H1 (cell line): ENCODE measurements around the gene NFKBIZ. TPM values are rescaled to one million over a fixed set of nuclear protein-coding genes. Genes with fewer than 3 reads are reported as not detected.

ENCODE experiments used
- CTCF ChIA-PET: fragments of 300-600 bp; sonication (Branson Sonifier 250); formaldehyde crosslinking; loops from one replicate; lab custom pipeline; 2021; ENCODE audit not compliant: partially characterized antibody; lab: Charles Lee
- POLR2A ChIA-PET: fragments of 300-600 bp; sonication (Branson Sonifier 250); formaldehyde crosslinking; loops from one replicate; lab custom pipeline; 2021; ENCODE audit warnings: inconsistent platforms; ENCODE audit not compliant: partially characterized antibody; lab: Charles Lee
- DNase-seq, 2 experiments: peaks; one replicate each; pipeline versions ENCODE4 v3.0.0 to v3.0.0-alpha.2; 2010 to 2022; ENCODE audit warnings: low spot score in 2 of 2, low read depth in 1 of 2, mixed read lengths in 1 of 2
- FAIRE-seq: peaks from 2 replicates; lab custom pipeline; 2011; peaks lifted over from hg19 to GRCh38; lab: Jason Lieb, UNC
- H2AFZ ChIP-seq: 2 replicates; pipeline ENCODE4 v1.8.1; 2012; ENCODE audit warnings: low read length, inconsistent platforms
- H2AK5ac ChIP-seq: 2 replicates; pipeline ENCODE4 v1.6.1; 2013; ENCODE audit warnings: low read depth, low read length
- H2BK120ac ChIP-seq: replicated peaks from 2 replicates; pipeline ENCODE3; 2013; ENCODE audit warnings: low read depth, low read length, inconsistent platforms
- H2BK12ac ChIP-seq: 2 replicates; pipeline ENCODE4 v1.6.1; 2013; ENCODE audit warnings: low read depth, low read length
- H2BK15ac ChIP-seq: 2 replicates; pipeline ENCODE4 v1.6.1; 2013; ENCODE audit warnings: low read length
- H2BK20ac ChIP-seq: 2 replicates; pipeline ENCODE4 v1.6.1; 2013; ENCODE audit warnings: low read length
- H2BK5ac ChIP-seq: 2 replicates; pipeline ENCODE4 v1.6.1; 2013; ENCODE audit warnings: low read depth, low read length
- H3K14ac ChIP-seq: 2 replicates; pipeline ENCODE4 v1.6.1; 2013; ENCODE audit warnings: inconsistent platforms; ENCODE audit not compliant: insufficient read length
- H3K18ac ChIP-seq: 2 replicates; pipeline ENCODE4 v1.6.1; 2013; ENCODE audit warnings: low read length; ENCODE audit errors: extremely low read depth
- H3K23ac ChIP-seq: 2 replicates; pipeline ENCODE4 v1.6.1; 2013; ENCODE audit warnings: inconsistent platforms; ENCODE audit not compliant: insufficient read length
- H3K23me2 ChIP-seq: 2 replicates; pipeline ENCODE4 v1.6.1; 2013; ENCODE audit warnings: low read depth, low read length
- H3K27ac ChIP-seq: 2 replicates; pipeline ENCODE4 v1.6.1; 2011; ENCODE audit warnings: low read depth, low read length, inconsistent platforms
- H3K27me3 ChIP-seq, 4 experiments: replicated peaks in 1 of 4; 1 replicate in 1 of 4; 2 replicates in 3 of 4; pipeline versions ENCODE4 v1.6.1 to v1.8.1; 2011 to 2013; ENCODE audit warnings: low read length in 3 of 4, mild to moderate bottlenecking in 3 of 4, inconsistent platforms in 2 of 4, mixed read lengths in 2 of 4, moderate library complexity in 1 of 4; ENCODE audit not compliant: control insufficient read depth in 3 of 4, insufficient read depth in 3 of 4; ENCODE audit errors: extremely low read depth in 1 of 4
- H3K36me3 ChIP-seq, 4 experiments: 2 replicates each; pipeline versions ENCODE4 v1.6.1 to v1.8.1; 2011 to 2013; ENCODE audit warnings: mild to moderate bottlenecking in 4 of 4, low read length in 3 of 4, moderate library complexity in 2 of 4, control low read depth in 1 of 4, inconsistent platforms in 1 of 4; ENCODE audit not compliant: insufficient read depth in 4 of 4, control insufficient read depth in 2 of 4
- H3K4ac ChIP-seq: replicated peaks from 2 replicates; pipeline ENCODE3; 2013; ENCODE audit warnings: low read length, low read depth, mixed read lengths, inconsistent platforms; ENCODE audit not compliant: insufficient read length
- H3K4me1 ChIP-seq, 4 experiments: replicated peaks in 1 of 4; 1 replicate in 1 of 4; 2 replicates in 3 of 4; pipeline versions ENCODE4 v1.6.1 to v1.8.1; 2011 to 2013; ENCODE audit warnings: low read length in 3 of 4, inconsistent platforms in 2 of 4, mixed read lengths in 1 of 4; ENCODE audit not compliant: insufficient read depth in 4 of 4, control insufficient read depth in 3 of 4
- H3K4me2 ChIP-seq, 2 experiments: 2 replicates each; pipeline versions ENCODE4 v1.6.1 to v1.8.1; 2011 to 2013; ENCODE audit warnings: low read depth in 2 of 2, low read length in 2 of 2, control low read depth in 1 of 2, inconsistent platforms in 1 of 2, mild to moderate bottlenecking in 1 of 2; ENCODE audit not compliant: insufficient read depth in 1 of 2
- H3K4me3 ChIP-seq, 4 experiments: fragments of 200-600, 300-600 bp in 1 of 4; sonication (generic), shearing (Covaris generic), sonication (Bioruptor Twin) in 1 of 4; 2 replicates each; pipeline versions ENCODE4 v1.5.1 to v1.8.1; 2011 to 2016; ENCODE audit warnings: low read length in 4 of 4, low read depth in 3 of 4, control low read depth in 2 of 4, inconsistent platforms in 2 of 4, mild to moderate bottlenecking in 2 of 4, mixed read lengths in 1 of 4, moderate library complexity in 1 of 4; ENCODE audit not compliant: insufficient read depth in 2 of 4; ENCODE audit errors: extremely low read depth in 1 of 4
- H3K56ac ChIP-seq: replicated peaks from 2 replicates; pipeline ENCODE3; 2013; ENCODE audit warnings: low read depth, mild to moderate bottlenecking, mixed read lengths, low read length, inconsistent platforms; ENCODE audit not compliant: insufficient read length
- H3K79me1 ChIP-seq: 2 replicates; pipeline ENCODE4 v1.6.1; 2013; ENCODE audit warnings: low read depth, low read length, control low read depth
- H3K79me2 ChIP-seq, 2 experiments: 2 replicates each; pipeline versions ENCODE4 v1.6.1 to v1.8.1; 2012 to 2013; ENCODE audit warnings: low read length in 2 of 2, mild to moderate bottlenecking in 2 of 2, inconsistent platforms in 1 of 2; ENCODE audit not compliant: insufficient read depth in 2 of 2, control insufficient read depth in 1 of 2
- H3K9ac ChIP-seq, 4 experiments: replicated peaks in 1 of 4; 1 replicate in 1 of 4; 2 replicates in 3 of 4; pipeline versions ENCODE4 v1.6.1 to v1.8.1; 2011 to 2013; ENCODE audit warnings: low read depth in 3 of 4, low read length in 3 of 4, control low read depth in 2 of 4, mild to moderate bottlenecking in 2 of 4, moderate library complexity in 2 of 4, inconsistent platforms in 1 of 4; ENCODE audit errors: extremely low read depth in 1 of 4
- H3K9me3 ChIP-seq, 2 experiments: 2 replicates each; pipeline versions ENCODE4 v1.6.1 to v1.8.1; 2012 to 2013; ENCODE audit warnings: mild to moderate bottlenecking in 2 of 2, moderate library complexity in 2 of 2, control low read depth in 1 of 2, inconsistent platforms in 1 of 2, low read depth in 1 of 2, low read length in 1 of 2, mixed read lengths in 1 of 2; ENCODE audit not compliant: insufficient read depth in 2 of 2
- H4K20me1 ChIP-seq, 2 experiments: replicated peaks in 1 of 2; 2 replicates each; pipeline versions ENCODE3 to v1.8.1; 2011 to 2013; ENCODE audit warnings: inconsistent platforms in 2 of 2, low read length in 2 of 2, mild to moderate bottlenecking in 1 of 2; ENCODE audit not compliant: insufficient read depth in 2 of 2, control insufficient read depth in 1 of 2
- H4K5ac ChIP-seq: 2 replicates; pipeline ENCODE4 v1.6.1; 2013; ENCODE audit warnings: low read length, low read depth, mixed read lengths, inconsistent platforms; ENCODE audit not compliant: insufficient read length
- H4K8ac ChIP-seq: 2 replicates; pipeline ENCODE4 v1.8.0; 2013; ENCODE audit warnings: mild to moderate bottlenecking, moderate library complexity, low read length, inconsistent platforms; ENCODE audit not compliant: insufficient read depth; ENCODE audit errors: extremely low read depth
- H4K91ac ChIP-seq: replicated peaks from 2 replicates; pipeline ENCODE3; 2013; ENCODE audit warnings: low read length, mixed read lengths, inconsistent platforms; ENCODE audit not compliant: insufficient read length
- ASH2L ChIP-seq: fragments of 200-600, 300-600 bp; sonication (generic); IDR thresholded peaks from one replicate; pipeline ENCODE4 v1.7.1; 2017; ENCODE audit warnings: low read length
- MAX ChIP-seq: IDR thresholded peaks from 2 replicates; pipeline ENCODE4 v1.6.1; 2012; ENCODE audit warnings: inconsistent platforms
- SRF ChIP-seq: IDR thresholded peaks from 2 replicates; pipeline ENCODE4 v1.6.1; 2011; ENCODE audit warnings: mild to moderate bottlenecking, low read depth, low read length, moderate library complexity
- SUZ12 ChIP-seq: fragments of 200-600 bp; sonication (generic); IDR thresholded peaks from 2 replicates; pipeline ENCODE4 v1.6.1; 2012; ENCODE audit warnings: mild to moderate bottlenecking, inconsistent platforms, low read length, moderate library complexity, mixed read lengths
- WGBS, 2 experiments: shearing (Covaris generic) in 1 of 2; methylation state at CpG; one replicate each; pipeline versions ENCODE4 v1.1.6 to v1.1.7; 2013 to 2015; ENCODE audit warnings: low lambda C conversion rate in 2 of 2, mixed read lengths in 2 of 2, inconsistent platforms in 1 of 2, low coverage in 1 of 2, missing lambda C conversion rate in 1 of 2; ENCODE audit not compliant: insufficient replicate concordance in 2 of 2, insufficient coverage in 1 of 2, insufficient read length in 1 of 2; ENCODE audit errors: extremely low coverage in 1 of 2, missing lambda C conversion rate in 1 of 2; 5-methylcytosine and 5-hydroxymethylcytosine counted together
- long read RNA-seq, 2 experiments: library from RNA in 1 of 2; library from capped mRNA in 1 of 2; stranded (forward); transcript quantifications; one replicate each; pipeline ENCODE4 v2.0.0, GENCODE V29; 2021; ENCODE audit warnings: inconsistent platforms in 1 of 2
- polyA minus RNA-seq, 3 experiments: library from RNA; depleted of rRNA, polyadenylated mRNA; stranded (reverse); fragments of >200 nt; gene quantifications; 1 replicate in 2 of 3; 2 replicates in 1 of 3; pipeline ENCODE4 v1.2.3, GENCODE V29; 2011
- polyA plus RNA-seq, 7 experiments: library from polyadenylated mRNA; depleted of rRNA in 3 of 7; stranded (reverse) in 5 of 7; unstranded in 2 of 7; fragments of >200 nt in 5 of 7; fragments of 200-250 nt in 2 of 7; gene quantifications; 1 replicate in 5 of 7; 2 replicates in 1 of 7; 4 replicates in 1 of 7; pipeline versions ENCODE4 v1.2.1 to v1.2.3, GENCODE V29; 2011 to 2013; ENCODE audit warnings: missing spikeins in 2 of 7, mixed read lengths in 2 of 7
- total RNA-seq: library from RNA; stranded (reverse); fragmentation: NEBNext Ultra II Directional; extraction: Animal tissue kit (Norgen Biotek cat#: 25700); gene quantifications from 2 replicates; pipeline ENCODE4 v1.2.1, GENCODE V29; 2021

NFKBIZ gene, protein sequence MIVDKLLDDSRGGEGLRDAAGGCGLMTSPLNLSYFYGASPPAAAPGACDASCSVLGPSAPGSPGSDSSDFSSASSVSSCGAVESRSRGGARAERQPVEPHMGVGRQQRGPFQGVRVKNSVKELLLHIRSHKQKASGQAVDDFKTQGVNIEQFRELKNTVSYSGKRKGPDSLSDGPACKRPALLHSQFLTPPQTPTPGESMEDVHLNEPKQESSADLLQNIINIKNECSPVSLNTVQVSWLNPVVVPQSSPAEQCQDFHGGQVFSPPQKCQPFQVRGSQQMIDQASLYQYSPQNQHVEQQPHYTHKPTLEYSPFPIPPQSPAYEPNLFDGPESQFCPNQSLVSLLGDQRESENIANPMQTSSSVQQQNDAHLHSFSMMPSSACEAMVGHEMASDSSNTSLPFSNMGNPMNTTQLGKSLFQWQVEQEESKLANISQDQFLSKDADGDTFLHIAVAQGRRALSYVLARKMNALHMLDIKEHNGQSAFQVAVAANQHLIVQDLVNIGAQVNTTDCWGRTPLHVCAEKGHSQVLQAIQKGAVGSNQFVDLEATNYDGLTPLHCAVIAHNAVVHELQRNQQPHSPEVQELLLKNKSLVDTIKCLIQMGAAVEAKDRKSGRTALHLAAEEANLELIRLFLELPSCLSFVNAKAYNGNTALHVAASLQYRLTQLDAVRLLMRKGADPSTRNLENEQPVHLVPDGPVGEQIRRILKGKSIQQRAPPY
- total RNA-seq (24.5 TPM in 2 replicates), polyA plus RNA-seq (2011; rRNA removed) (7.2 and 7.6 TPM in 2 replicates), polyA minus RNA-seq (2011; rRNA and poly(A)+ RNA removed) (28.3 and 29.0 TPM in 2 replicates)
- 11.7 TPM for polyA plus RNA-seq (2011; cell fraction: cytosol; rRNA removed)
- 28.2 TPM for polyA plus RNA-seq (2011; cell fraction: nucleus; rRNA removed)
- 6.3 to 9.7 TPM (median 9.1 TPM) in 4 replicates for polyA plus RNA-seq (2012, experiment 1 of 2)
- polyA plus RNA-seq (2012, experiment 2 of 2), result 0.87 TPM
- 14.6 TPM for polyA plus RNA-seq (2013, experiment 1 of 2)
- 13.6 TPM for polyA plus RNA-seq (2013, experiment 2 of 2)
- polyA minus RNA-seq (2011; cell fraction: cytosol; rRNA and poly(A)+ RNA removed), result 11.5 TPM
- 77.8 TPM for polyA minus RNA-seq (2011; cell fraction: nucleus; rRNA and poly(A)+ RNA removed)
- long read RNA-seq, experiment 1, partial matches to known transcripts, result 8 of 12 reads
- long read RNA-seq, experiment 1, other reads (novel, unspliced or antisense), result 1 of 12 reads
- long read RNA-seq, experiment 2, result 0 reads

DNA sequence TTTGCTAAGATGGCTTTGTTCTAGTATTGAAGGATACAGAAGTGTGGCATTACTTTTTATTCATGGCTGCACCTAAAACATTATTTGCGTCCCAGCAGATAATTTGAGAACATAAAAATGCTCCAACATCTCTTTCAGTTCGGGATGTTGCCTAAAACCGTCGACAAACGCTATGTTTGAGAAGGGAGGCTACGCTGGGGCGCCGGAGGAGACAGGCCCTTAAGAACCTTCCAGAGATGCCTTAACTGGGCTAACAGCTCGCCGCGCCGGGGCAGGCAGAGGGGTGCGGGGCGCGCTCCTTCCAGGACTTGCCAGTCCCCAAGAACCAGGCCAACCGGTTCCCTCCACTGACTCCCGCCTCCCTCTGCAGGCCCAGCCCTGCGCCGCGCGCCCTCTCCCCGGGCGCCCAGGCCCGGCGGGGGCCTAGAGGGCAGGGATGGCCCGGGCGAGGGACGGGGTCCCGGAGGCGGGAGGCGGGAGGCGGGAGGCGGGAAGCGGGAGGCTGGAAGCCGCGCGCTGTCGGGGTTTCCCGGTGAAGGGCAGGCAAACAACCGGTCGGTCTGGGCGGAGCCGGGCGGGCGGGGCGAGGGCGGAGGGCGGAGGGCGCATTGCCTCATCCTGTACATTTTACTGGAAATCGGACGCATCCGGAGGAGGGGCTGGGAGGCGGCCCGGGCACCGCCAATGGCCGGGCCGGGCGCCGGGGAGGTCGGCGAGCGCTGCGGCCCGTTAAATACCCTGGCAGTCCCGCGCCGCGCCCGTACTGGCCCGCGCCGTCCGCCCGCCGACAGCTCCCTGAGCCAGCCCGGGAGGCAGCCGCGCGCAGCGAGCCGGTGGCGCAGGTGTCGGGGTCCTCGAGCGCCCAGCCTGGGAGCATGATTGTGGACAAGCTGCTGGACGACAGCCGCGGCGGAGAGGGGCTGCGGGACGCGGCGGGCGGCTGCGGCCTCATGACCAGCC lies at the start of gene NFKBIZ:
NFKBIZ (plus strand) TSS at position 761 of the 960 bp plus-strand sequence; CDS start at position 876, 115 bp downstream.
- CTCF ChIA-PET, result interaction anchor here (0.9 to 4.0 kb wide), 13 partner anchors 9 to 47 kb away, joined by 3 to 24 read pairs (median 4); no protein-coding TSS in a partner anchor
- Histone ChIP-seq H2AK5ac (no peak within 1 kb of the TSS), H3K4me2 (peak within 1 kb of the TSS; percentile 78), H3K18ac (peak within 1 kb of the TSS; percentile 68), H4K8ac (peak within 1 kb of the TSS; percentile 94), H3K23ac (no peak within 1 kb of the TSS), H3K4ac (no peak within 1 kb of the TSS), H3K14ac (no peak within 1 kb of the TSS), H4K91ac (no peak within 1 kb of the TSS), H3K79me2 (peaks cover 13 to 35% of the 10 kb centered on the region in 2 experiments; a peak in 3 of 4 replicates), H3K79me1 (no peaks in the 10 kb centered on the region), H2BK5ac (peak within 1 kb of the TSS; percentile 79; the same call in 1 of the 2 replicates), H2BK120ac (no peak within 1 kb of the TSS), H3K9me3 (no peaks in the 10 kb centered on the region), H4K5ac (peak within 1 kb of the TSS; percentile 42), H3K56ac (peak within 1 kb of the TSS; percentile 3), H2BK12ac (no peak within 1 kb of the TSS), H3K23me2 (no peaks in the 10 kb centered on the region; the same call in 1 of the 2 replicates), H3K36me3 (peaks cover 11 to 25% (median 14%) of the 10 kb centered on the region in 4 experiments), H4K20me1 (peaks cover 0 to 10% of the 10 kb centered on the region in 2 experiments), H3K27me3 (no peaks in the 10 kb centered on the region), H2BK15ac (no peak within 1 kb of the TSS), H2AFZ (no peak within 1 kb of the TSS), H3K27ac (peak within 1 kb of the TSS; percentile 89; the same call in 1 of the 2 replicates), H2BK20ac (no peak within 1 kb of the TSS), H3K4me1 (peaks cover 4 to 14% (median 9%) of the 10 kb centered on the region in 4 experiments), H3K9ac (peak within 1 kb of the TSS; percentile 69 to 98 (median 82)), H3K4me3 (peak within 1 kb of the TSS; percentile 82 to 99 (median 90))
- WGBS, 2 experiments, result 5% methylated on average over 44 of the region's 95 CpGs; no CpG with 5 or more reads in 1 of the 2 experiments
- peak; percentile 80 to 93 for DNase-seq
- POLR2A ChIA-PET, result interaction anchor here (0.7 to 3.0 kb wide), 20 partner anchors 8 to 230 kb away, joined by 3 to 25 read pairs (median 10); partner anchors contain the start of genes CEP97, NXPE3, RPL24 and ZBTB11
- no peak for FAIRE-seq
- peak; percentile 76 for TF ChIP-seq MAX
- TF ChIP-seq SRF, result no peak
- TF ChIP-seq ASH2L, result peak; percentile 99
- no peak for TF ChIP-seq SUZ12
